Measurements from ENCODE around the gene CHAD. TPM values are rescaled to one million over a fixed set of nuclear protein-coding genes. Genes with fewer than 3 reads are reported as not detected.

CHAD gene
- total and polyA plus RNA-seq, 2 of the 13 experiments (the other 11 are each of a cell fraction or from before 2014, with no cell fraction given), result 1.4 TPM; not detected in 1

- no peak for TF ChIP-seq ARHGAP35 (CRISPR knock-in tag; IDR thresholded peaks at IDR 0.05; ENCODE audit: borderline replicate concordance)
- no peak for TF ChIP-seq CHD2 (IDR thresholded peaks at IDR 0.05; ENCODE audit: low read depth, low read length)
- TF ChIP-seq ZFP36L2 (CRISPR knock-in tag; IDR thresholded peaks at IDR 0.05), result no peak
- TF ChIP-seq ZNF30 (CRISPR knock-in tag; IDR thresholded peaks at IDR 0.05), result no peak
- TF ChIP-seq, protein P1, sequence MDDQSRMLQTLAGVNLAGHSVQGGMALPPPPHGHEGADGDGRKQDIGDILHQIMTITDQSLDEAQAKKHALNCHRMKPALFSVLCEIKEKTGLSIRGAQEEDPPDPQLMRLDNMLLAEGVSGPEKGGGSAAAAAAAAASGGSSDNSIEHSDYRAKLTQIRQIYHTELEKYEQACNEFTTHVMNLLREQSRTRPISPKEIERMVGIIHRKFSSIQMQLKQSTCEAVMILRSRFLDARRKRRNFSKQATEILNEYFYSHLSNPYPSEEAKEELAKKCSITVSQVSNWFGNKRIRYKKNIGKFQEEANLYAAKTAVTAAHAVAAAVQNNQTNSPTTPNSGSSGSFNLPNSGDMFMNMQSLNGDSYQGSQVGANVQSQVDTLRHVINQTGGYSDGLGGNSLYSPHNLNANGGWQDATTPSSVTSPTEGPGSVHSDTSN (CRISPR knock-in tag; IDR thresholded peaks at IDR 0.05; ENCODE audit: borderline replicate concordance), result no peak
- TF ChIP-seq, protein P2, sequence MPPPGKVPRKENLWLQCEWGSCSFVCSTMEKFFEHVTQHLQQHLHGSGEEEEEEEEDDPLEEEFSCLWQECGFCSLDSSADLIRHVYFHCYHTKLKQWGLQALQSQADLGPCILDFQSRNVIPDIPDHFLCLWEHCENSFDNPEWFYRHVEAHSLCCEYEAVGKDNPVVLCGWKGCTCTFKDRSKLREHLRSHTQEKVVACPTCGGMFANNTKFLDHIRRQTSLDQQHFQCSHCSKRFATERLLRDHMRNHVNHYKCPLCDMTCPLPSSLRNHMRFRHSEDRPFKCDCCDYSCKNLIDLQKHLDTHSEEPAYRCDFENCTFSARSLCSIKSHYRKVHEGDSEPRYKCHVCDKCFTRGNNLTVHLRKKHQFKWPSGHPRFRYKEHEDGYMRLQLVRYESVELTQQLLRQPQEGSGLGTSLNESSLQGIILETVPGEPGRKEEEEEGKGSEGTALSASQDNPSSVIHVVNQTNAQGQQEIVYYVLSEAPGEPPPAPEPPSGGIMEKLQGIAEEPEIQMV (CRISPR knock-in tag; IDR thresholded peaks at IDR 0.05; ENCODE audit: low read depth), result no peak
- TF ChIP-seq TCF7L2 (IDR thresholded peaks at IDR 0.05; ENCODE audit: low read depth, low read length), result no peak
- no peak for TF ChIP-seq REL (CRISPR knock-in tag; conservative IDR thresholded peaks at IDR 0.05)
- no peak for TF ChIP-seq ZNF589 (CRISPR knock-in tag; conservative IDR thresholded peaks at IDR 0.05)
Observed at GRCh38 chr17:50440172-50440837, 28.4 kb downstream of the CHAD start (continued).

DNA sequence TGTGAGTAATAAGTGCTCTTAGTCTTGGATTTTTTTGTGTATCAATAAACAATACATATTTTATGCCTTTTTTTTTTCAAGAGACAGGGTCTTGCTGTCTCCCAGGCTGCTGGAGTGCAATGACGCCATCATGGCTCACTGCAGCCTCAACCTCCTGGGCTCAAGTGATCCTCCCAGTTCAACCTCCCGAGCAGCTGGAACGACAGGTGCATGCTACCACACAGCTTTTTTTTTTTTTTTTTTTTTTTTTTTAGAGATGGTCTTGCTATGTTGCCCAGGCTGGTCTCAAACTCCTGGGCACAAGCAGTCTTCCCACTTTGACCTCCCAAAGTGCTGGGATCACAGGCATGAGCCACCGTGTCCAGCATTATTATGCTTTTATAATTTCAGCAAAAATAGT is 29.7 kb downstream of the CHAD start:
- ChIA-PET POLR2A (interaction anchor here (1.2 kb wide), 1 partner anchor 10 kb away, joined by 6 read pairs; no protein-coding TSS in a partner anchor), CTCF (ENCODE audit: low intra/inter-chr PET ratio, low total read pairs) (no interaction called here)
- FAIRE-seq (no peak), DNase-seq (ENCODE audit: low spot score) (no peak), ATAC-seq (no peak)
- no peaks in the 10 kb centered on the region for H3K9me3 ChIP-seq (ENCODE audit: low read length)
- H3K79me2 ChIP-seq (ENCODE audit: insufficient read depth, low read length), result peaks cover 6% of the 10 kb centered on the region
- in situ Hi-C loops (cut with HindIII; ENCODE audit: extremely low pct_ligation_motif_present, low pct_unique_long_range_greater_than_20kb), result no loop called here
- H3K9ac ChIP-seq (ENCODE audit: insufficient read depth, low read depth, low read length), result no peak overlapping the region
- no peaks in the 10 kb centered on the region for H4K20me1 ChIP-seq (ENCODE audit: insufficient read depth, low read length)
- H3K4me2 ChIP-seq (ENCODE audit: low read depth, low read length), result no peak overlapping the region
- peaks cover 1 to 3% of the 10 kb centered on the region in 2 experiments; a peak in 2 of 5 replicates for H3K36me3 ChIP-seq (replicated peaks in 1 of 2; ENCODE audit: control insufficient read depth in 1 of 2, insufficient read depth in 2 of 2, low read length in 2 of 2)
- intact Hi-C loops (cut with micrococcal nuclease; ENCODE audit: unreplicated experiment), result no loop called here
- WGBS (ENCODE audit: low lambda C conversion rate), result 97% methylated on average over 4 of the region's 4 CpGs
- H3K27ac ChIP-seq (ENCODE audit: extremely low read length, insufficient read depth, low read length), result peak overlapping the region; percentile 58
- H3K27me3 ChIP-seq (ENCODE audit: control insufficient read depth in 1 of 2, insufficient read depth in 2 of 2, low read length in 2 of 2), result no peaks in the 10 kb centered on the region
- BruUV-seq (replicated peaks), result no TSS peak
- H3K4me1 ChIP-seq (ENCODE audit: insufficient read depth, low read length), result peaks cover 45% of the 10 kb centered on the region
- H2AFZ ChIP-seq (ENCODE audit: low read length), result no peak overlapping the region
- H3K4me3 ChIP-seq (replicated peaks in 1 of 3; ENCODE audit: insufficient read depth in 1 of 3, low read depth in 2 of 3, low read length in 3 of 3), result no peak overlapping the region
- no peak for TF ChIP-seq CSRNP2 (CRISPR knock-in tag; conservative IDR thresholded peaks at IDR 0.05; ENCODE audit: low read depth)
- TF ChIP-seq ZHX1 (CRISPR knock-in tag; IDR thresholded peaks at IDR 0.05; ENCODE audit: low read depth), result no peak
- no peak for TF ChIP-seq SAFB2 (CRISPR knock-in tag; IDR thresholded peaks at IDR 0.05; ENCODE audit: borderline replicate concordance, low read depth)
- TF ChIP-seq HNF4G (IDR thresholded peaks at IDR 0.05; ENCODE audit: borderline replicate concordance, low read depth, low read length), result no peak
- TF ChIP-seq HNF4G (CRISPR knock-in tag; IDR thresholded peaks at IDR 0.05; ENCODE audit: borderline replicate concordance, low read depth), result no peak
- no peak for TF ChIP-seq KMT2A (CRISPR knock-in tag; IDR thresholded peaks at IDR 0.05)
- TF ChIP-seq HOXA5 (CRISPR knock-in tag; IDR thresholded peaks at IDR 0.05), result no peak
